OCI-LY3 (cell line): ENCODE data around the gene ZEB2.

Experiments
- H2AFZ ChIP-seq: fragments of 200-600, 300-600 bp; shearing (Covaris generic); 2 replicates; pipeline ENCODE4 v1.6.0; 2014; ENCODE audit warnings: antibody characterized with exemption, low read depth, low read length
- H3K27ac ChIP-seq: fragments of 200-600, 300-600 bp; sonication (generic); 2 replicates; pipeline ENCODE4 v1.5.1; 2014; ENCODE audit warnings: mild to moderate bottlenecking, low read length, moderate library complexity, mixed read lengths
- H3K27me3 ChIP-seq: fragments of 200-600, 300-600 bp; sonication (generic); 2 replicates; pipeline ENCODE4 v1.6.1; 2014; ENCODE audit warnings: low read depth, low read length, mixed read lengths
- H3K36me3 ChIP-seq: fragments of 200-600, 300-600 bp; sonication (generic); replicated peaks from 2 replicates; pipeline ENCODE3; 2014; ENCODE audit warnings: low read depth, low read length, mixed read lengths
- H3K4me1 ChIP-seq: fragments of 300-600, 200-600 bp; sonication (generic); 2 replicates; pipeline ENCODE4 v1.6.1; 2014; ENCODE audit warnings: low read length, mixed read lengths
- H3K4me2 ChIP-seq: fragments of 200-600, 300-600 bp; sonication (generic); 2 replicates; pipeline ENCODE4 v1.6.1; 2014; ENCODE audit warnings: low read length, mixed read lengths
- H3K4me3 ChIP-seq: fragments of 300-600, 200-600 bp; sonication (generic); 2 replicates; pipeline ENCODE4 v1.5.1; 2014; ENCODE audit warnings: antibody characterized with exemption, mild to moderate bottlenecking, low read length, moderate library complexity
- H3K79me2 ChIP-seq: fragments of 300-600, 200-600 bp; shearing (Covaris generic); 2 replicates; pipeline ENCODE4 v1.6.1; 2014; ENCODE audit warnings: mild to moderate bottlenecking, low read length, mixed read lengths
- H3K9ac ChIP-seq: fragments of 300-600, 200-600 bp; shearing (Covaris generic); 2 replicates; pipeline ENCODE4 v1.6.0; 2014; ENCODE audit warnings: mild to moderate bottlenecking, low read length, moderate library complexity
- H3K9me3 ChIP-seq: fragments of 200-600, 300-600 bp; shearing (Covaris generic); 2 replicates; pipeline ENCODE4 v1.6.1; 2014; ENCODE audit warnings: low read length, mixed read lengths; ENCODE audit not compliant: insufficient read depth
- H4K20me1 ChIP-seq: fragments of 200-600, 300-600 bp; sonication (generic); 2 replicates; pipeline ENCODE4 v1.6.1; 2016; ENCODE audit warnings: low read length, mixed read lengths; ENCODE audit not compliant: insufficient read depth
- CTCF ChIP-seq: fragments of 200-600, 300-600 bp; sonication (generic); IDR thresholded peaks from 2 replicates; pipeline ENCODE4 v1.5.1; 2014; ENCODE audit warnings: antibody characterized with exemption, low read length, low read depth
- EZH2phosphoT487 ChIP-seq: fragments of 200-600 bp; shearing (Covaris generic); IDR thresholded peaks from 2 replicates; pipeline ENCODE4 v1.6.1; 2018; ENCODE audit warnings: antibody characterized with exemption, mixed run types, low read depth

Gene ZEB2

GRCh38 chr2:144359684-144360083 is 160.2 kb downstream of the ZEB2 start:
- Histone ChIP-seq H3K36me3 (no peaks in the 10 kb centered on the region), H3K79me2 (no peaks in the 10 kb centered on the region), H4K20me1 (no peaks in the 10 kb centered on the region), H3K4me2 (peak overlapping the region; percentile 68), H3K4me1 (peaks cover 54% of the 10 kb centered on the region), H3K4me3 (peak overlapping the region; percentile 37), H3K27ac (peak overlapping the region; percentile 86), H2AFZ (no peak overlapping the region), H3K27me3 (no peaks in the 10 kb centered on the region), H3K9me3 (no peaks in the 10 kb centered on the region), H3K9ac (peak overlapping the region; percentile 62)
- TF ChIP-seq CTCF (no peak), EZH2phosphoT487 (no peak)

GRCh38 chr2:144358979-144359541 is 160.9 kb downstream of the ZEB2 start:
- no peaks in the 10 kb centered on the region for H4K20me1 ChIP-seq
- H3K9me3 ChIP-seq, result no peaks in the 10 kb centered on the region
- H3K36me3 ChIP-seq, result no peaks in the 10 kb centered on the region
- H3K4me1 ChIP-seq, result peaks cover 54% of the 10 kb centered on the region
- peak overlapping the region; percentile 62 for H3K9ac ChIP-seq
- no peaks in the 10 kb centered on the region for H3K27me3 ChIP-seq
- no peak for TF ChIP-seq EZH2phosphoT487
- TF ChIP-seq CTCF, result no peak
- peak overlapping the region; percentile 68 for H3K4me2 ChIP-seq
- peak overlapping the region; percentile 86 for H3K27ac ChIP-seq
- no peak overlapping the region for H2AFZ ChIP-seq
- peak overlapping the region; percentile 37 for H3K4me3 ChIP-seq
- no peaks in the 10 kb centered on the region for H3K79me2 ChIP-seq

- Histone ChIP-seq H3K9me3 (no peaks in the 10 kb centered on the region), H3K4me1 (peaks cover 54% of the 10 kb centered on the region), H3K4me2 (peak overlapping the region; percentile 68), H3K79me2 (no peaks in the 10 kb centered on the region), H2AFZ (no peak overlapping the region), H3K27me3 (no peaks in the 10 kb centered on the region), H3K9ac (peak overlapping the region; percentile 49), H3K4me3 (peak overlapping the region; percentile 37), H4K20me1 (no peaks in the 10 kb centered on the region), H3K36me3 (no peaks in the 10 kb centered on the region), H3K27ac (peak overlapping the region; percentile 86)
- TF ChIP-seq CTCF (no peak), EZH2phosphoT487 (no peak)
These were observed 161.4 kb downstream of the ZEB2 start for GRCh38 chr2:144358374-144358964.

- Histone ChIP-seq H3K4me2 (peak overlapping the region; percentile 68), H3K27me3 (no peaks in the 10 kb centered on the region), H3K4me3 (peak overlapping the region; percentile 57), H3K9ac (peak overlapping the region; percentile 63), H3K36me3 (no peaks in the 10 kb centered on the region), H3K79me2 (no peaks in the 10 kb centered on the region), H3K4me1 (peaks cover 54% of the 10 kb centered on the region), H3K9me3 (no peaks in the 10 kb centered on the region), H2AFZ (no peak overlapping the region), H3K27ac (peak overlapping the region; percentile 86), H4K20me1 (no peaks in the 10 kb centered on the region)
- TF ChIP-seq EZH2phosphoT487 (no peak), CTCF (no peak)
These were observed 162.1 kb downstream of the ZEB2 start for GRCh38 chr2:144357623-144358373.
